GM20431 (cell line): ENCODE measurements around the gene SAP30.

Source experiments
- in situ Hi-C: fragments of 300-500 bp; cut with MseI, MboI; formaldehyde crosslinking; loops from one replicate; pipeline ENCODE4 v1.15.0; 2020; ENCODE audit warnings: low sequenced_read_pairs; ENCODE audit not compliant: unreplicated experiment

Gene SAP30

DNA sequence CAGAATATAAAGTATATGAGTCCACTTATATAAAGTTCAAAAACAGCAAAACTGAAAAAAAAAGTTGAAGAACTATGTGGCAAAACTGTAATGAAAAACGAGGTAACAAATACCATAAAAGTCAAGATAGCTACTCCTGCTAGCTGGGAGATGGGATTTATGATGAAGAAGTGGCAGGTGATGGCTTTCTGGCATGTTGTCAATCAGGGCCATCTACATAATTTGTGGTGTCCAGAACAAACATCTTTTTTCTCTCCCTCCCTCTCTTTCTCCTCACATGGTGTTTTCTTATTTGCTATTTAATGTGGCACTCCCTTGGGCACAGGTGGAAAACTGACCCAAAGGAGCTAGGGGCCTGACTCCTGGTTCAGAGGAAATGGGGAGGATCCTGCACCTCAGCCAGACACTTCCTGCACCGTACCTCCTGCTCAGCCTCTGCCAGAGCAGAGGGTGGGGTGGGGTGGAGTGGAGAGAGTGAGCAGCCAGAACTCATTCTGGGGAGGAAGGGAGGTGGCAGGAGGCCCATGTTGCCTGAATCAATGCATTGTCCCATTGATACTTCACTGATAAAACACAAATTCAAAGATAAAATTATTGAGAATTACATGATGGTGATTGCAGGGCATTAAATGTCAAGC, 5.3 kb upstream of the SAP30 start:
- in situ Hi-C loops, result no loop called here

DNA sequence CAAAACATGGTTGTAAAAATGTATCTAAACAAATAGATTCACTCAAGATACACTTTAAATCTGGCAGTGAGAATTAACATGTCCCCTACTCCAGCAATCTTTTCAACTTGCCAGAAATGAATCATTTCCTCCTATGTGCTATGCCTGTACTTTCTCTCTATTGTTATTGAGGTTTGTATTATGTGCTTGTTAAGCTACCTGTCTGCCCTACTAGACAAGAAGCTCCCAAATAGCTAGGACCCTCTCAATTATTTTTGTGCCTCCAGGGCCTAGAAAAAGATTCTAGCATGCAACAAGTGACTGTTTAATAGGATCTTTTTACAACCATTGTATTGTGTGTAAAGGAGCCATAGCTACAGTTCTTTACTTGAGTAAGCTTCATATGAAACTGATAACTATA, 3.5 kb upstream of the SAP30 start:
- in situ Hi-C loops, result no loop called here

- in situ Hi-C loops, result no loop called here
Measured at GRCh38 chr4:173367946-173368345, 2.8 kb upstream of the SAP30 start.

GRCh38 chr4:173370130-173370476, 651 bp upstream of the SAP30 start:
- in situ Hi-C loops, result no loop called here

GRCh38 chr4:173371292-173372192, 788 bp downstream of the SAP30 start:
- in situ Hi-C loops, result no loop called here

- in situ Hi-C loops, result no loop called here
Measured at GRCh38 chr4:173374588-173374987, 3.8 kb downstream of the SAP30 start.

DNA sequence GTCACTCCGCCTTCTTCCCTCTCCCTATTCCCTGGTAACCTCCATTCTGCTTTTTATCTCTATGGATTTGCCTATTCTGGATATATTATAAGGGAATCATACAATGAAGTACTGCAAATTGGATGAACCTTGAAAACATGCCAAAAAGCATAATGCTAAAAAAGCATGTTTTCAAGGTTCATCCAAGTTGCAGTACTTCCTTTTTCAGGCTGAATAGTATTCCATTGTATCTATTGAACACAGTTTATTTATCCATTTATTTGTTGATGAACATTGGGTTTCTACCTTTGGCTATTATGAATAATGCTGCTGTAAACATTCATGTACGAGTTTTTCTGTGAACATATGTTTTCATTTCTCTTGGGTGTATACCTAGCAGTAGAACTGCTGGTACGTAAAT, 9.2 kb downstream of the SAP30 start:
- in situ Hi-C loops, result no loop called here

- in situ Hi-C loops, result no loop called here
Measured at GRCh38 chr4:173380987-173381386, 10.2 kb downstream of the SAP30 start.

DNA sequence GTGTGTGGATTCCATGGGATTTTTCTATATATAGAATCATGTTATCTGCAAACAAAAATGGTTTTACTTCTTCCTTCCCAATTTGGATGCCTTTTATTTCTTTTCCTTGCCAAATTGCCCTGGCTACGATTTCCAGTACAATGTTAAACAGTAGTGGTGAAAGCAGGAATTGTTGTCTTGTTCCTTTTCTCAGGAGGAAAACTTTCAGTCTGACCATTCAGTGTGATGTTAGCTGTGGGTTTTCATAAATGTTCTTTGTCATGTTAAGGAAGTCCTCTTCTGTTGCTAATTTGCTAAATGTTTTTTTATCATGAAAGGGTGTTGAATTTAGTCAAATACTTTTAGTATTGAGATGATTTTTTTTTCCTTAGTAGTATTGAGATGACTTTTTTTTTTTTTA, 10.9 kb downstream of the SAP30 start:
- in situ Hi-C loops, result no loop called here

DNA sequence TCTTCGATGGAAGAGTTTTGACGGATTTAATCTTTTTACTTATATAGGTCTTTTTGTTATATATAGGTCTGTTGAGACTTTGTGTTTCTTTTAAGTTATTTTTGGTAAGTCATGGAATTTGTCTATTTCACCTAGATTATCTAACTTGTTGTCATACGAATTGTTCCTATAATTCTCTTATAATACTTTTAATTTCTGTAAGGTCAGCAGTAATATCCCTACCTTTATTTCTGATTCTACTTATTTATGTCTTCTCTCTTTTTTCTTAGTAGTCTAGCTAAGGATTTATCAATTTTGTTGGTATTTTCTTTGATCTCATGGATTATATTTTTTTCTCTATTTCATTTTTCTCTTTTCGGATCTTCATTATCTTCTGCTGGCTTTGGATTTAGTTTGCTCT, 11.6 kb downstream of the SAP30 start:
- in situ Hi-C loops, result no loop called here

- in situ Hi-C loops, result no loop called here
Measured at GRCh38 chr4:173386751-173387150, 16.0 kb downstream of the SAP30 start.

- in situ Hi-C loops, result no loop called here
Measured at GRCh38 chr4:173391701-173392100, 20.9 kb downstream of the SAP30 start.

- in situ Hi-C loops, result no loop called here
Measured at GRCh38 chr4:173397604-173398003, 26.9 kb downstream of the SAP30 start.

- in situ Hi-C loops, result no loop called here
Measured at GRCh38 chr4:173398220-173398619, 27.5 kb downstream of the SAP30 start.

GRCh38 chr4:173398779-173399415, 28.1 kb downstream of the SAP30 start, which contains the start of gene SCRG1:
Gene SCRG1 (minus strand): TSS chr4:173399116. CDS start chr4:173391414, 7,702 bp downstream.
- in situ Hi-C loops, result no loop called here

GRCh38 chr4:173401063-173401462, 30.3 kb downstream of the SAP30 start:
- in situ Hi-C loops, result loop anchor here (25.0 kb wide), 1 partner anchor 389 kb away; no protein-coding TSS in a partner anchor

DNA sequence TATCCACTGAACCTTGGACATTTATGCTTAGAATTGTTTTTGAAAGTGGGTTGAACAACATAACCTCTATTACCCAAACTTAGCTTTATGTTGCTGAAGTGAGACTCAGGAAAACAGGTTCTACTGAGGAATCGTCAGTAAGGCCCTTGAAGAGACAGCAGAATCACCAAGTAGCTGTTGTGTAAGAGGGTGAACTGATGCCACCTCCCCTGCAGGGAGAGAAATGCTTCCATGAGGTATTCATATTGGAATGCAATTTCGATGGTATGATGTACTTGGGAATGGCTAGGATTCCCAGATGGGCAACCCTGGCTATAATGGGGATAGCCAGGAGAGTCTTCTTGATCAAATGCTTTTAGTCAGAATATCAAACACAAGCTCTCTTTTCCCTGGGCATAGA, 32.3 kb downstream of the SAP30 start:
- in situ Hi-C loops, result loop anchor here (25.0 kb wide), 1 partner anchor 391 kb away; no protein-coding TSS in a partner anchor

- in situ Hi-C loops, result loop anchor here (25.0 kb wide), 1 partner anchor 392 kb away; no protein-coding TSS in a partner anchor
Measured at GRCh38 chr4:173404296-173404865, 33.6 kb downstream of the SAP30 start.

DNA sequence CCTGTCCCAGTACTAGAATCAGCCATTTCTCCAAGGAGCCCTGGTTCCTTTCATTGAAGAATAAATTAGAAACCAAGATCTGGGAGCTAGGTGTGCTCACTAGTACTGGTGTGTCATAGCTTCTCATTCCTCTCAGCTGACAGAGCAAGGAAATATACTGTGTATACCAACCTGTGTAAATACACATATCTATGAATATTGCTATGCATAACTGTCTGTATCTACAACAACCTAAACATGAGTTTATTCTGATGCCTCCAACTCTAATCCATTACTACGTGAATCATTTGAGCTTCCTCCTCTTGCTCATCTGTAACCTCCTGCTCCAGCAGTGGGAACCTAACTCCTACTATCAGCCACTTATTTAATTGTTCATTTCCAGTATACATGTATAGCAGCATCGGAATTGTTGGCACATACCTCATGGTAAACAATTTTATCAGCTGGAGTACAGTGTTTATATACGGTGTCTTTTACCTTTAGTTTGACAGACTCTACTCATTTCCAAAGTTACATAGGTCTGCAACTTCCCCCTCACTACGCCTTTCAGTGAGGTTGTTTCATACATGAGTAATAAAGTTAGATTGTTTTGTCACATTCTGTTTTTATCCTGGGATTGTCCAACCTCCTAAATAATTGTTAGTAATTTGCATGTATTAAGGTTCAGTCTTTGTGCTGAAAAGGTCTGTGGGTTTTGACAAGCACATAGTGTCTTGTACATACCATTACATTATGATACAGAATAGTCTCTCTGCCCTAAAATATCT, 35.3 kb downstream of the SAP30 start:
- in situ Hi-C loops, result loop anchor here (25.0 kb wide), 1 partner anchor 394 kb away; no protein-coding TSS in a partner anchor

- in situ Hi-C loops, result loop anchor here (10.0 to 25.0 kb wide), 2 partner anchors 95 to 398 kb away; no protein-coding TSS in a partner anchor
Measured at GRCh38 chr4:173410079-173410478, 39.3 kb downstream of the SAP30 start.
